Mesothelial cell of epicardium (in vitro differentiated cells): ENCODE results near the gene ASB6. TPM values are rescaled to one million over a fixed set of nuclear protein-coding genes. Genes with fewer than 3 reads are reported as not detected.

ENCODE experiments used
- DNase-seq, 2 experiments: peaks; one replicate each; pipeline ENCODE4 v3.0.0; 2021; ENCODE audit warnings: low spot score in 2 of 2; ENCODE audit not compliant: unreplicated experiment in 2 of 2
- H3K27ac Mint-ChIP-seq: 2 replicates; pipeline ENCODE4 v1.8.0; 2021; ENCODE audit warnings: mixed read lengths
- H3K27me3 Mint-ChIP-seq: 2 replicates; pipeline ENCODE4 v1.8.0; 2021; ENCODE audit warnings: low read depth, mixed read lengths
- H3K36me3 Mint-ChIP-seq: 2 replicates; pipeline ENCODE4 v1.8.0; 2021; ENCODE audit warnings: mixed read lengths
- H3K4me1 Mint-ChIP-seq: 2 replicates; pipeline ENCODE4 v1.8.0; 2021; ENCODE audit warnings: mixed read lengths
- H3K4me3 Mint-ChIP-seq: 2 replicates; pipeline ENCODE4 v1.8.0; 2021; ENCODE audit warnings: mild to moderate bottlenecking, moderate library complexity, mixed read lengths
- H3K9me3 Mint-ChIP-seq: 2 replicates; pipeline ENCODE4 v1.8.0; 2021; ENCODE audit warnings: mixed read lengths
- CTCF ChIP-seq: fragments of 200-600 bp; sonication (generic); IDR thresholded peaks from one replicate; pipeline ENCODE4 v1.5.0; 2021; ENCODE audit warnings: antibody characterized with exemption; ENCODE audit not compliant: unreplicated experiment
- total RNA-seq: library from RNA; stranded (reverse); gene quantifications from 3 replicates; pipeline ENCODE4 v1.2.1, GENCODE V29; 2021

Gene ASB6
- total RNA-seq, 1 donor from 2014 or later = 24.6 TPM

GRCh38 chr9:129640871-129641749 lies 841 bp downstream of the ASB6 start:
- no peaks in the 10 kb centered on the region for H3K9me3 Mint-ChIP-seq
- DNase-seq = no peak
- H3K4me3 Mint-ChIP-seq = peak overlapping the region; percentile 70
- no peaks in the 10 kb centered on the region for H3K27me3 Mint-ChIP-seq
- H3K4me1 Mint-ChIP-seq = peaks cover 26% of the 10 kb centered on the region
- H3K27ac Mint-ChIP-seq = peak overlapping the region; percentile 92
- no peak for TF ChIP-seq CTCF
- H3K36me3 Mint-ChIP-seq = peaks cover 12% of the 10 kb centered on the region

- Mint-ChIP-seq H3K4me1 (peaks cover 26% of the 10 kb centered on the region), H3K27me3 (no peaks in the 10 kb centered on the region), H3K9me3 (no peaks in the 10 kb centered on the region), H3K4me3 (peak overlapping the region; percentile 70), H3K27ac (peak overlapping the region; percentile 92), H3K36me3 (peaks cover 13% of the 10 kb centered on the region)
- no peak for TF ChIP-seq CTCF
- peak; percentile 76 to 88 for DNase-seq
These were observed 1.7 kb downstream of the ASB6 start for GRCh38 chr9:129640086-129640870.

GRCh38 chr9:129639756-129640085 lies 2.2 kb downstream of the ASB6 start:
- no peaks in the 10 kb centered on the region for H3K9me3 Mint-ChIP-seq
- H3K27ac Mint-ChIP-seq = peak overlapping the region; percentile 92
- H3K4me1 Mint-ChIP-seq = peaks cover 26% of the 10 kb centered on the region
- peaks cover 18% of the 10 kb centered on the region for H3K36me3 Mint-ChIP-seq
- no peaks in the 10 kb centered on the region for H3K27me3 Mint-ChIP-seq
- H3K4me3 Mint-ChIP-seq = peak overlapping the region; percentile 70
- no peak for DNase-seq
- TF ChIP-seq CTCF = no peak

GRCh38 chr9:129639034-129639630 lies 2.8 kb downstream of the ASB6 start:
- no peaks in the 10 kb centered on the region for H3K27me3 Mint-ChIP-seq
- no peaks in the 10 kb centered on the region for H3K9me3 Mint-ChIP-seq
- H3K4me3 Mint-ChIP-seq = no peak overlapping the region
- H3K4me1 Mint-ChIP-seq = peaks cover 26% of the 10 kb centered on the region
- DNase-seq = no peak
- TF ChIP-seq CTCF = no peak
- peak overlapping the region; percentile 92 for H3K27ac Mint-ChIP-seq
- H3K36me3 Mint-ChIP-seq = peaks cover 18% of the 10 kb centered on the region

GRCh38 chr9:129637673-129638439 lies 4.1 kb downstream of the ASB6 start:
- no peak for TF ChIP-seq CTCF
- no peak for DNase-seq
- Mint-ChIP-seq H3K36me3 (peaks cover 24% of the 10 kb centered on the region), H3K27me3 (no peaks in the 10 kb centered on the region), H3K4me3 (no peak overlapping the region), H3K27ac (no peak overlapping the region), H3K4me1 (peaks cover 26% of the 10 kb centered on the region), H3K9me3 (no peaks in the 10 kb centered on the region)
